ENCODE results near the gene HS3ST4.

DNA sequence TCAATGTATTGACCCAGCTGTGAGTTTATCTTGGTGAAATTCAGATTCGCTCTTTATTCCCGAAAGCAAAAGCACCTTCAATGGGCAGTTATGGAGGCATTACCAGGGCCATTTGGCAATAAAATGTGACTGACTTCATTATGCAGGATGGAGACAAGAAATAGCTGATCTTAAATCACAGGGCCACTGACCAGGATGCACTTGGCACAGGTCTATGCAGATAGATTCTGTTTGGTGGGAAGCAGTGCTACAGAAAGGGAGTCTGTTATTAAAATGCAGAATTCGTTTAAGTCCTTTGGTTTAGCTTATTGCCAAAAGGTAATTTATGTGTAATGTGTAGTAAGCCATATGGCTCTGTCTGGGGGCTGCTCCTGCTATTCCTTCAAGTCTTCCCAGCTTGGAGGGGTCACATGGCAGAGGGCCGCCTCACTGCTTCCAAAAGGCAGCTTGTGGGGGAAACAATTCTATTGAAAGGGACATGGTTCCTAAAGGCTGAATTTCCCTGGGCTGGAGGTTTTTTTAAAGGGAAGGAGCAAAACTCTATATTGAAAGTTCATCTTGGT, 239.8 kb downstream of the HS3ST4 start:
- TF ChIP-seq, protein P1, sequence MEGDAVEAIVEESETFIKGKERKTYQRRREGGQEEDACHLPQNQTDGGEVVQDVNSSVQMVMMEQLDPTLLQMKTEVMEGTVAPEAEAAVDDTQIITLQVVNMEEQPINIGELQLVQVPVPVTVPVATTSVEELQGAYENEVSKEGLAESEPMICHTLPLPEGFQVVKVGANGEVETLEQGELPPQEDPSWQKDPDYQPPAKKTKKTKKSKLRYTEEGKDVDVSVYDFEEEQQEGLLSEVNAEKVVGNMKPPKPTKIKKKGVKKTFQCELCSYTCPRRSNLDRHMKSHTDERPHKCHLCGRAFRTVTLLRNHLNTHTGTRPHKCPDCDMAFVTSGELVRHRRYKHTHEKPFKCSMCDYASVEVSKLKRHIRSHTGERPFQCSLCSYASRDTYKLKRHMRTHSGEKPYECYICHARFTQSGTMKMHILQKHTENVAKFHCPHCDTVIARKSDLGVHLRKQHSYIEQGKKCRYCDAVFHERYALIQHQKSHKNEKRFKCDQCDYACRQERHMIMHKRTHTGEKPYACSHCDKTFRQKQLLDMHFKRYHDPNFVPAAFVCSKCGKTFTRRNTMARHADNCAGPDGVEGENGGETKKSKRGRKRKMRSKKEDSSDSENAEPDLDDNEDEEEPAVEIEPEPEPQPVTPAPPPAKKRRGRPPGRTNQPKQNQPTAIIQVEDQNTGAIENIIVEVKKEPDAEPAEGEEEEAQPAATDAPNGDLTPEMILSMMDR (IDR thresholded peaks at IDR 0.05) = no peak
- no peak for TF ChIP-seq POLR2A (IDR thresholded peaks at IDR 0.05)

Data from esophagus squamous epithelium (tissue), 4 donors.